ENCODE data around the gene TKT. TPM values are rescaled to one million over a fixed set of nuclear protein-coding genes. Genes with fewer than 3 reads are reported as not detected.

TKT gene
- polyA plus RNA-seq, 2 of the 4 experiments (the other 2 are of a cell fraction), result 628 to 1,457 TPM

- ChIA-PET POLR2A (no interaction called here), CTCF (interaction anchor here (1.5 to 2.0 kb wide), 2 partner anchors 16 to 65 kb away, joined by 5 to 7 read pairs; no protein-coding TSS in a partner anchor)
- Histone ChIP-seq H3K4me3 (no peak overlapping the region), H3K9me3 (no peaks in the 10 kb centered on the region), H3K27ac (no peak overlapping the region), H3K4me1 (no peaks in the 10 kb centered on the region), H3K4me2 (no peak overlapping the region)
- no peak for FAIRE-seq
- TF ChIP-seq RAD21 (conservative IDR thresholded peaks at IDR 0.05 in 1 of 2, IDR thresholded peaks at IDR 0.05 in 1 of 2), result no peak
- no peak for TF ChIP-seq FOSB (CRISPR knock-in tag; IDR thresholded peaks at IDR 0.05)
- TF ChIP-seq NR3C1 (IDR thresholded peaks at IDR 0.05), result no peak
- TF ChIP-seq ZFP36 (IDR thresholded peaks at IDR 0.05; ENCODE audit: borderline replicate concordance, partially characterized antibody), result no peak
- TF ChIP-seq FOXS1 (CRISPR knock-in tag; IDR thresholded peaks at IDR 0.05), result no peak
- no peak for TF ChIP-seq KDM5A (IDR thresholded peaks at IDR 0.05)
- TF ChIP-seq KDM1A (IDR thresholded peaks at IDR 0.05; ENCODE audit: low read depth), result no peak
- TF ChIP-seq PBX3 (IDR thresholded peaks at IDR 0.05), result no peak
- no peak for TF ChIP-seq SMC3 (IDR thresholded peaks at IDR 0.05)
- TF ChIP-seq REST (IDR thresholded peaks at IDR 0.05), result no peak
- TF ChIP-seq MAZ (IDR thresholded peaks at IDR 0.05; ENCODE audit: borderline replicate concordance, low read depth, low read length), result no peak
- no peak for TF ChIP-seq HES2 (IDR thresholded peaks at IDR 0.05)
- no peak for TF ChIP-seq ZC3H11A (IDR thresholded peaks at IDR 0.05)
- TF ChIP-seq MYC (IDR thresholded peaks at IDR 0.05; ENCODE audit: borderline replicate concordance, low read length), result no peak
- TF ChIP-seq RARB (CRISPR knock-in tag; IDR thresholded peaks at IDR 0.05), result no peak
- TF ChIP-seq NPAS2 (CRISPR knock-in tag; IDR thresholded peaks at IDR 0.05; ENCODE audit: borderline replicate concordance), result no peak
- no peak for TF ChIP-seq RCOR1 (IDR thresholded peaks at IDR 0.05; ENCODE audit: low read depth, low read length)
- TF ChIP-seq ATOH8 (CRISPR knock-in tag; IDR thresholded peaks at IDR 0.05; ENCODE audit: low read depth), result no peak
- no peak for TF ChIP-seq EHF (CRISPR knock-in tag; IDR thresholded peaks at IDR 0.05)
- no peak for DNase-seq (ENCODE audit: low read depth in 1 of 2, low spot score in 1 of 2)
- WGBS (ENCODE audit: missing lambda C conversion rate), result 93% methylated on average over 20 of the region's 20 CpGs
- no peak for ATAC-seq
Measured at GRCh38 chr3:53179580-53179979, 76.2 kb downstream of the TKT start.

GRCh38 chr3:53178246-53178645, 77.6 kb downstream of the TKT start:
- ChIA-PET POLR2A (no interaction called here), CTCF (interaction anchor here (1.5 to 2.0 kb wide), 2 partner anchors 18 to 64 kb away, joined by 5 to 7 read pairs; no protein-coding TSS in a partner anchor)
- no peak for TF ChIP-seq EP300 (IDR thresholded peaks at IDR 0.05)
- no peak for TF ChIP-seq ZSCAN20 (CRISPR knock-in tag; IDR thresholded peaks at IDR 0.05)
- TF ChIP-seq SMC3 (IDR thresholded peaks at IDR 0.05), result no peak
- TF ChIP-seq JUN (IDR thresholded peaks at IDR 0.05), result no peak
- TF ChIP-seq POLR2AphosphoS2 (conservative IDR thresholded peaks at IDR 0.05; ENCODE audit: low read length), result no peak
- no peak for TF ChIP-seq FOXS1 (CRISPR knock-in tag; IDR thresholded peaks at IDR 0.05)
- no peak for TF ChIP-seq PBX3 (IDR thresholded peaks at IDR 0.05)
- no peak for TF ChIP-seq PHF8 (IDR thresholded peaks at IDR 0.05; ENCODE audit: borderline replicate concordance, low read depth)
- no peak for TF ChIP-seq TFCP2L1 (CRISPR knock-in tag; IDR thresholded peaks at IDR 0.05)
- TF ChIP-seq E2F6 (IDR thresholded peaks at IDR 0.05; ENCODE audit: borderline replicate concordance, low read depth), result no peak
- TF ChIP-seq RARB (CRISPR knock-in tag; IDR thresholded peaks at IDR 0.05), result no peak
- TF ChIP-seq USF2 (IDR thresholded peaks at IDR 0.05), result no peak
- no peak for FAIRE-seq
- no peaks in the 10 kb centered on the region for H3K9me3 ChIP-seq
- no peak overlapping the region for H3K4me3 ChIP-seq
- no peaks in the 10 kb centered on the region for H3K4me1 ChIP-seq
- DNase-seq (ENCODE audit: low read depth in 1 of 2, low spot score in 1 of 2), result no peak
- 97% methylated on average over 5 of the region's 15 CpGs for WGBS (ENCODE audit: missing lambda C conversion rate)
- no peak overlapping the region for H3K4me2 ChIP-seq
- no peak overlapping the region for H3K27ac ChIP-seq
- no peak for ATAC-seq

Data from A549 (cell line).